ENCODE measurements around the gene MKRN2OS.

The MKRN2OS gene

DNA sequence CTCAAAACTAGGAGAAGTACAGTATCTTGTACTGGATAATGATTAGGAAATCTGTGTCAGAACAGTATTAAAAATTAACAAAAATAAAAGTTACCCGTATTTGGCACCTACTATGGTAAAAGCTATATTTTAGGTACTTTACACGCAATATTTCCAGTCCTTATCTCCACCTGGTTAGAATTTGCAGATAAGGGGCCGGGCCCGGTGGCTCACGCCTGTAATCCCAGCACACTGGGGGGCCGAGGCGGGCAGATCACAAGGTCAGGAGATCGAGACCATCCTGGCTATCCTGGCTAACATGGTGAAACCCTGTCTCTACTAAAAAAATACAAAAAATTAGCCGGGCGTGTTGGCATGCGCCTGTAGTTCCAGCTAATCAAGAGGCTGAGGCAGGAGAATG is 28.4 kb downstream of the MKRN2OS start:
- in situ Hi-C loops (cut with MboI; ENCODE audit: low sequenced_read_pairs): no loop called here

DNA sequence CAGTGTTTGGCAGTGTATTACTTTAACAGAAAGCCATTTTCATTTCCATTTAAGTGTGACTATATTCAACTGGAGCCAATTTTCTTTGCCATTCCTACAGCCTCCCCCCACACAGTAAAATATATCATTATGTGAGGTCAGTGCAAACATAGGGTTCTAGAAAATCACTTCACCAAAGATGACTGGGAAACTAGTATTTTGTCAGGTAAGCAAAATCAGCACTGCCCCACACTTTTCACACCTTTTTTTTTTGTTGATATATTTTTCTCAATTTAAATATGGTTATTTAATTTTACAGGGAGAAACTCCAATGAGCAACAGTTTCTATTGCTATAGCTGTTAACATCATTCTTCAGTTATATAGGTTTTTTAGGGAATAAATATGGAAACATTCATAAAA is 29.7 kb downstream of the MKRN2OS start:
- in situ Hi-C loops (cut with MboI; ENCODE audit: low sequenced_read_pairs): no loop called here

DNA sequence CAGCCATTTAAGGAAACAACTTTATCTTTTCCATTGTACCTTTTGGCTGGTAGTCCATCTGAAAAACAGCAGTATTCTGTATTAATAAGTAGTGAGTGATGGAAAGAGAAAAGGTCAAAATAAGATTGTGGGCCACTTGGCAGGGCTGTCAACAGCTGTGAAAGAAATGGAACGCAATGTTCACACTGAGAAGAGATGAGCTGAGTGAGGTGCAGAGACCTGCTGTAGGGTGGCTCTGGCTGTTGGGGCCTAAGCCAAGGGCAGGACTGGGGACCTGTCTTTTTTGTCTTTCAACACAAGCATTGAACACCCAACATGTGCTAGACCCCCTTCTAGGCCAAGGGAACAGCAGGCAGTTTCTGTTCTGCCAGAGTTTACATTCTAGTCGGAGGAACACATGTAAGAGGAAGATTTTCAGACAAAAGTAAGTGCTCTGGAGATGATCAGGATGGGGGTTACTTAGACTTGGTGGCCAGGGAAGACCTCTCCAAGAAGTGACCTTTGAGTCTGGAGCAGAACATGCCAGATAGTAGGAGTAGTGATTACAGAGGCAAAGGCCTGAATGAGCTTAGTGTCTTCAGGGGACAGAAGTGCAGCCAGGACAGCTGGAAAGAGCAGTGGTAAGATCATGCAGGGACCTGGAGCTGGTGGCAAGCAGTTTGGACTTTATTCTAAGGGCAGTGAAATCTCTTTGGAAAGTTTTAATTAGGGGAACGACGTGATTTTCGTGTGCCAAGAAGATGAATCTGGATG is 31.4 kb downstream of the MKRN2OS start:
- in situ Hi-C loops (cut with MboI; ENCODE audit: low sequenced_read_pairs): no loop called here

DNA sequence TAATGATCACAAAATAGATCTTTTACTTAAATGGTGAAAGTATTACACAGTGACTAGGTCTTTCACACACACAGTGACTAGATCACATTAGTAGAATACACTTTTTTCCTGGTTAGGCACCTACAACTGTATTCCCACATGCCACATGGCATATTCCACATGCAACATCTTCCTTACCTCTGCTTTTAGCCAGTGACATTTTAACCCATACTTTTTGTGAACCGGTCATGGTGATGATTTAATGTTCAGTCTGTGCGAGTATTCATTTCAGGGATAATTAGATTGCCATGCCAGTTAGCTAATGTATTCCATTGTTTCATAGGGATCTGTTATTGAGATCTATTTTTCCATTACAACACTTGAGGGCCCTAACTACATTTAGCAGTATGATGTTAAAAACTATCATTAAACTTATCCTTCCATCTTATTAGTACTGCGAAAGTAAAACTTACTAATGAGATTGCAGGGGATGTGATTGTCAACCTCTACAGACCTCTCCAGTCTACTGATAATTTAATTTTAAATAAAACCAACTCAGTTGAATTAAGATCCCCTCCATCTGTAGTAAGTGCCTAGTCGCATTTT is 32.7 kb downstream of the MKRN2OS start:
- in situ Hi-C loops (cut with MboI; ENCODE audit: low sequenced_read_pairs): no loop called here

DNA sequence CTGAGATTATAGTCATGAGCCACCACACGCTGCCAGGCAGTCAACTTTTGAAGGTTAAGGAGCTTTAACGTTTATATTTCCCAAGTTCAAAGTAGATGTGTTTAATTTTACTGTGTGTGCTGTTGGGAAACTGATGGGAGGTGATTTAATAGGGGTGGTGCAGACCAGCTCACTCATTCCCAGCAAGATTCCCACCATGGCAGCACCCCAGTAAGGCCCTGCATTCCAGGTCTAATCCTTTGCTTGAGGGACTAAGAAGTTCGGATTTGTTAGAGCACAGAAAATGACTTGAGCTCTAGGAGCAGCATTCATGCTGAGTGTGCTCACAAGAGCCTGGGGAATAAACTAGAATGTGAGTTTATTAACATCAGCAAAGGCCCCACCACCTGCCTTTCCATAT is 35.8 kb downstream of the MKRN2OS start:
- in situ Hi-C loops (cut with MboI; ENCODE audit: low sequenced_read_pairs): no loop called here

DNA sequence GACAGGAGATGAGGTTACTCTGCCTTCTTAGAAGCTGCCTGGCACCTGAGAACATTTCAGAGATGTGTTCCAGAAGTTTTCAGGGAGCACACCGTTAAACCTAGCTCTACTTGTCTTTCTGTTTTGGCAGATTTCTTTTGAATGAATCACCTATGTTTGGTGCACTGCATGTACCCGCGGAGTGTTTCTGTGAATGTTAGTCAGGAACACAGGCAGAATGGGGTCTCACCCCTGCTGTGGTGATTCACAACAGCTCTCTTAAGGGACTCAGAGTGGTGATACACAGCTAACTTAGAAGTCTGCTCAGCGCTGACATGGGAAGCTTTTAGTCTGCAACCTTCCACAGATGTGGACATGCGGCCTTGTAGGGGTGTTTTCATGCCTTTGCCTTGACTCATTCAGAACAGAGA is 37.0 kb downstream of the MKRN2OS start:
- in situ Hi-C loops (cut with MboI; ENCODE audit: low sequenced_read_pairs): no loop called here

DNA sequence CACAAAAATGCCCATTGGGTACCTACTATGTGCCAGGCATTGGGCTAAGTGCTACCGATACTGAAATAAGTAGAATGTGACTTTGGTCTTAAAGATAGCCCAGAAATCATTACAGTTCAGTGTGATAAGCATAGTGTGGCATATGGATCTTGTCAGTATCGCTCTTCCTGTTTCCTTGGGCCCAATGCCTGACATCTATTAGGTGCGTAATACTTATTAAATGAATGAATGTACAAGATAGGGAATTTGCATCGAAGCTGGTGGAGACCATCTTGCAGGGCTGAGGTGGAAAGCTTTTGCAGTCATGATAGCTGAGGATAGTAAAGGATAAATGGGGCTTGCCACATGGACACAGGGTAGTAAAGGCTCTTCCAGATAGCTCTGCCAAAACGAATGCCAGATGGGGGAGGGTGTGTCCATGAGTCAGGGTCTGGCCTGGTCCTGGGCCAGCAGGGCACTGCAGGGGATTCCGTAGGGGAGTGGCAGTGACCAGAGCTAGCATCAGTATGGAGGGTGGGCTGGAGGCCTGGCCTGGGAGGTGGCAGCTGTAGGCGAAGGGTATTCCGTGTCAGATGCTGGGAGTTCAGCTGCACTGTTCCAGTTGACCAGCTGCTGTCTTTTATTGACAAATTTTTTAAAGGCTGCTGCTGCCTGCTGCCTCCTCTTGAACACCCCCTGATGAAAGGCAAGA is 37.6 kb downstream of the MKRN2OS start:
- in situ Hi-C loops (cut with MboI; ENCODE audit: low sequenced_read_pairs): no loop called here

DNA sequence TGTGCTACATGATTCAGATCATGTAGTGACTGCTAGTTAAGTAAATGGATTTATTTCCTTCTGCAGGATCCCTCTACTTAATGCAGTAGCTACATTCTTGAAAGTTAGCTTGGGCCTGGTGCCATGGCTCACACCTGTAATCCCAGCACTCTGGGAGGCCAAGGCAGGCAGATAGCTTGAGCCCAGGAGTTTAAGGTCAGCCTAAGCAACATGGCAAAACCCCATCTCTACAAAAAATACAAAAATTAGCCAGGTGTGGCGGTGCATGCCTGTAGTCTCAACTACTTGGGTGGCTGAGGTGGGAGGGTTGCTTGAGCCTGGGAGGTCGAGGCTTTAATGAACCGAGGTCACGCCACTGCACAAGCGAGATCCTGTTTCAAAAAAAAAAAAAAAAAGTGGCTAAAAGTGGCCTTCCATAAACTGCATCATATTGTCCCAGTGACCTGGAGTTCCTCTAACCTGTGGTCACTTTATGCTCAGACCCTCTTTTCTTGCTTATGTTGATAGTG is 39.0 kb downstream of the MKRN2OS start:
- in situ Hi-C loops (cut with MboI; ENCODE audit: low sequenced_read_pairs): no loop called here

DNA sequence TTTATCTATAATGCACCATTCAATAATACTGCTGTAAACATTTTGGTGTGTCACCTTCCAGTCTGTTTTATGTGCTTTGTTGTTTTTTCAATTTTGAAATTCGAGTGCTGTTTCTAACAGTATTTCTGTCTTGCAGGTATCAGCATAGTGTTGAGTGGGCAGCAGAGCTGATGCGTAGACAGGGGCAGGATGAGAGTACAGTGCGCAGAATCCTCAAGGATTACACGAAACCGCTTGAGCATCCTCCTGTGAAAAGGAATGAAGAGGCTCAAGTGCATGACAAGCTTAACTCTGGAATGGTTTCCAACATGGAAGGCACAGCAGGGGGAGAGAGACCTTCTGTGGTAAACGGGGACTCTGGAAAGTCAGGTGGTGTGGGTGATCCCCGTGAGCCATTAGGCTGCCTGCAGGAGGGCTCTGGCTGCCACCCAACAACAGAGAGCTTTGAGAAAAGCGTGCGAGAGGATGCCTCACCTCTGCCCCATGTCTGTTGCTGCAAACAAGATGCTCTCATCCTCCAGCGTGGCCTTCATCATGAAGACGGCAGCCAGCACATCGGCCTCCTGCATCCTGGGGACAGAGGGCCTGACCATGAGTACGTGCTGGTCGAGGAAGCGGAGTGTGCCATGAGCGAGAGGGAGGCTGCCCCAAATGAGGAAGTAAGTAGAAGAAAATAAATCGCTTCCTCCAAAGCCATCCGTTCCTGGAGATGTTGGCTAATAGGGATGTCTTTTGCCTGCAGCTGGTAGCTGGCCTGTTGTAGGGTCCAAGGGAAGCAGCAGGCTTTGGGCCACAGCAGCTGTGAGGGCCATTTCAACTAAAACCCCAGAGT is 42.0 kb downstream of the MKRN2OS start:
- in situ Hi-C loops (cut with MboI; ENCODE audit: low sequenced_read_pairs): no loop called here

DNA sequence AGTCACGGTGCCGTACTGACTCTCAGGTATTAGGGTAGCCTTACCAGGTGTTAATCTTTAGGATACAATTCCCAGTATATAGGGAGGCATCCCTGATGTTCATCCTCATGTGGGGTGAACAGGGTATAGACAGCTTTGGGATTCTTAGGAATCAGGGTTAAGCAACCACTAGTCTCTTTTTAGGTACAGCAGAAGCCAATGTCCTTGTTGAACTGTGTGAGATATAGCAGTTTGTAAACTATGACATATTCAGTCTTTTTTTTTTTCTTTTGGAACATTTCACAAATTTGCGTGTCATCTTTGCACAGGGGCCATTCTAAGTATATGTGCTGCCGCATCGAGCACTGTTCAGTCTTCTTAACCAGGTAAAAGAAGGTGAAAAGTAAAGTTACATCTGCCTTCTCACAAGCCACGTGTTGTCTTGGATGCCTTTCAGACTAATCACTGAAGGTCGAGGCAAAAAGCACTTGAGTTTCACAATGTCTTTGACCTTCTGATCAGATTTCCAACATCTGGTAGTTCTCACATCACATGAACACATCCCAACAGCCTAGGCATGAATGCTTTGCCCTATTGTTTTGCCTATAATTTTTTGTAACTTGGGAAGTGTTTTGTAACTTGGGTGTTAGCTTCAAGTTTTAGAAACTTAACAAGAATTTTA is 43.8 kb downstream of the MKRN2OS start:
- in situ Hi-C loops (cut with MboI; ENCODE audit: low sequenced_read_pairs): no loop called here

DNA sequence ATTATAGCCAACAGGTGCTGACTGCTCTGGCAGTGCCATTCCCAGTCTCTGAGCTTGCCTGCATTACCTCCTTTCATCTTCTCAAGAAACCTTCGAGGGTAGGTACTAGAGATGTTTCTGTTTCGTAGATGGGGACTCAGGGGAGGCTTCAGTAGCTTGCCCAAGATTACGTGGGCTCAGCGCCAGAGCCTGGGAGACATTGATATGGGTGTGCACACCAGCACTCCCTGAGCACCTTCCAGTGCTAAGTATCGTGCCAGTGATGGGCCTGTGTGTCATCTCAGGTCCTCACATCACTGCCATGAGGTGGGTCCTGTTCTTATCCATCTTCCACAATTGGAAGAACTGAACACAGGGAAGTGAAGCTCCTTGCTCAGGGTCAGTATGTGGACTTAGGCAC is 45.8 kb downstream of the MKRN2OS start:
- in situ Hi-C loops (cut with MboI; ENCODE audit: low sequenced_read_pairs): no loop called here

DNA sequence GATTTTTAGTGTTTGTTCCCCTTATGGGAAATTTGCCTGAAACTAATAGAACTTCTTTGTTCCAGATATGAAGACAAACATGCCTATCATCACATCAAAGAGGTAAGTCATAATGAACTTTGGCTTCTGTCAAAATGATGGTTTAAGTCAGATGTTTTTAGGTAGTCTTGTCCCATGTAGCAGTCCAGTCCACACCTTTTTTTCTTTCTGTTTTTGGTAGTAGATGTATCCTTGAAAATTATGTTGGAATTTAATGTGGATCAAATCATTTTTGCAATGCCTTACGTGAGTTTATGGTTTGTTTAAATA is 48.9 kb downstream of the MKRN2OS start:
- in situ Hi-C loops (cut with MboI; ENCODE audit: low sequenced_read_pairs): no loop called here

DNA sequence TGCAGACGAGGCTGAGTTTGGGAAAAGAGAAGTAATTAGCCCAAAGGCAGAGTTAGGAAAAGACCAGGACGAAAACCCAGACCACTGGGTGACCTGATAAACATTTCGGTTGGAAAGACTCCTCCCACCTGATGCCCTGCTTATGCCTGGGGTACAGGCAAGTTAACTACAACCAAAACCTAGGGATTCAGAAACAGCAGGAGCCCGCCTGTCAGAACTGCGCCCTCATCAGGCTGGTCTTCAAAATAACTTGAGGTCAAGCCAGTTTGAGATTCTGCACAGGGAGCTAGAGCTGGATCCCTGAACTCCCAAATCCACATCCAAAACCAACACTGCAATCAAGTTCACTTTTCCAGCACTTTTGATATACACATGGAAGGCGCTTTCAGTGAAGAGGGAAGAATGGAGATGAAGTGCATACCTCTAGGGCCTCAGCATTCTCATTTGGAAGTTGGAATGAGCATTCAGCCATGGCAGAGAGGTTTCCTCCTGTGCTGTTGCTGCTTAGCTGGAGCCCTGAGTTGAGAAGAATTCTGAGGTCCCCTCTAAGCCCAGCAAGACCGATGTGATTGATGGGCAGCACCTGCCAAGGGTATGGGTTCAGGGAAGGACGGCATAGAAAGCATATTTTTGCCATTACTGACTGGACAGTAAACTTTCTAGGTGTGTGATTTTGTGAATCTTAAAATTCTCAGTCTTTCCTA is 49.4 kb downstream of the MKRN2OS start:
- in situ Hi-C loops (cut with MboI; ENCODE audit: low sequenced_read_pairs): no loop called here

DNA sequence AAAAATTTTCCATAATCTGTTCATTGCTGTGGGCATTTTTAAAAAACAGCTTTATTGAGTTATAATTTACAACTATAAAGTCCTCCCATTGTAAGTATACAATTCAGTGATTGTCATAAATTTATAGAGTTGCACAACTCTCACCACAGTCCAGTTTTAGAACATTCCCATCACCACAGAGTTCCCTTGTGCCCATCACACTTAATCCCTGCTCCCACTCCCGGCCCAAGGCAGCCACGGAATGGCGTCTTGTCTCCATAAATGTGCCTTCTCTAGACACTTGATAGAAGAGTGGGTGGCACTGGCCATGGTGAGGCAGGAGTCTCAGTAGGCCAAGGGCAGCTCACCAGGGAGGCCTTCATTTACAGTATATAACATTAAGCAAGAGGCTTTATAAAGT is 54.8 kb downstream of the MKRN2OS start:
- in situ Hi-C loops (cut with MboI; ENCODE audit: low sequenced_read_pairs): no loop called here

DNA sequence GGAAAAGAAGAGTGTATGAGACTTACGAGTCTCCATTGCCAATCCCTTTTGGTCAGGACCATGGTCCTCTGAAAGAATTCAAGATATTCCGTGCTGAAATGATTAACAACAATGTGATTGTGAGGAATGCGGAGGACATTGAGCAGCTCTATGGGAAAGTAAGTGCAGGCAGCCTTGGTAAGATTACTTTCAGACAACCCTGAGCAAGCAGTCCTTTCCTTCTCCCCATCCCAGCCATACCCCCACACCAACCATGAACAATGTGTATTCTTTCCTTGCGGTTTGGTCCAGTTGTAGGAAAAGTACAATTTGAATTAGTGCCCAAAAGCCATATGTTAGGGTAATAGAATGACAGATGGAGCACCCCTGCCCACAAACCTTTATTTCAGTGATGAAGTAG is 55.5 kb downstream of the MKRN2OS start:
- in situ Hi-C loops (cut with MboI; ENCODE audit: low sequenced_read_pairs): no loop called here
